H54 (cell line): Measurements from ENCODE around the gene PDPR.
"Not testable (repeated sequence)": the region's sequence is repeated elsewhere in the genome, so short reads cannot be mapped to it uniquely, and the experiment has no call there.

Experiments
- DNase-seq: peaks from one replicate; pipeline ENCODE4 v3.0.0; 2011; ENCODE audit warnings: low spot score, mixed read lengths; ENCODE audit not compliant: insufficient read length
- FAIRE-seq: peaks from 3 replicates; lab custom pipeline; 2011; peaks lifted over from hg19 to GRCh38; lab: Jason Lieb, UNC
- POLR2A ChIP-seq: IDR thresholded peaks from 2 replicates; pipeline ENCODE4 v1.6.1; 2011; ENCODE audit warnings: low read depth, mild to moderate bottlenecking, low read length

The PDPR gene

DNA sequence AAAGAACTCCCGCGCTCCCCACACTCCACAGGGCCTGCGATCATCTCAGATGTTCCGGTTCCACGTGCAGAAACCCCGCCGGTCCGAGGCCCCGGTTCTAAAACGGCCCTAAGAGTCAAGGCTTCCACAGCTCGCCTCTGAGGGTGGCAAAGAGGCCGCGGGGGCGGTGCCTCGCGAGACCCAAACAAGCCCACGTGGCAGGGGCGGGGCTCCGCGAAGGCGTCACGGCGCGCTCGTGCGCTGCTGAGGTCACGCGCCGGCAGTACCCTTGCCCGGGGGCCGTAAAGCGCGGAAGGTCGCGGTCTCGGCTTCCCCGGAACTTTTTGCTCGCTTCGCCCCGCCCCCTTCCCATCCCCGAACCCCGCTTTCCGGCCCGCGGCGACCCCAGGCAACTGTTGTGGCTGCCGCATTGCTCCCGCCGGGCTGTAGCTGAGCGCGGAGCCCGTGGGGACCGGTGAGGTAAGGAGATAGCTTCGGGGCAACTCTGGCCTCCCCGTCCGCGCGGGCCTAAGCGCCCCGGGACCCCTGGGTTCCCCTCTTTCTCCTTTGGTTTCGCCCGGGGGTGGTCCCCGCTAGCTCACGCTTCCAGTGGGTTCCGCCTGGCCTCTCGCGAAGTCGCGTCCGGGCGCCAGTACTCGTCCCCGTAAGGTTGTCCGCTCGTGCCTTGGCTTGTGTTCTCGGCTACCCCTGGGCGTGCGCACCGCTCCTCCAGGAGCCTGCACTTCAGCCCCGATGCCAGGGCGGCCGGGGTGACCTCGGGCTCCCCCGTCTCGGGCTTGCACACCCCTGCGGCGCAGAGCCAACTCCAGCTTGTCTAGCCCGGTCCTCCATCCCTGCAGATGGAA is at the start of gene PDPR:
Gene PDPR, plus strand, starts transcription at position 351 of the 845 bp plus-strand sequence. CDS start 6,161 bp downstream, outside the sequence.
- FAIRE-seq, result not testable (repeated sequence)
- peak; percentile 29 for DNase-seq

DNA sequence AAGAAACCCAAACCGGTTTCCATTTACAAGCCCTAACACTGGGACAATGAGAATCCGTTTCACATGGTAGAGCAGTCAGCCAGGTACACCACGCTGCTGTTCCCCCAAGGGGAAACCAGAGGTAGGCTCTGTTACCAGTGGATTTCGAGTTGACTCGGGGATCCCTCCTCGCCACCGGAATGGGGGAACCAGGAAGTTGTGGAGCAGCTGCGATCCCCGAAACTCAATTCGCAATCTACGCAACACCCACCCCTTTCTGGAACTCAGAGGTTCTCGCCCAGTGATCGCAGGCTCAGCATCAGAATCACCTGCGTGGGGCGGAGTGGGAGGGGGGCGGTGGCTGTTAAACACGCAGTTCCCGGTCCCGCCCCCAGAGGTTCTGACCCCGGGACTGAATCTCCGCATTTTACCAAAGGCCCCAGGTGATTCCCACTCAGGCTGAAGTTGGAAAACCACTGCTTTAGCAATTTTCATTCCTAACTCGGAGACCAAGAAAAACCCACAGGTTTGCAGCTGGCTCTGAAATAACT is 49.2 kb upstream of the PDPR start:
- FAIRE-seq, result not testable (repeated sequence)
- peak; percentile 1 for DNase-seq

GRCh38 chr16:70065376-70065745 is 48.8 kb upstream of the PDPR start:
- DNase-seq, FAIRE-seq: not testable (repeated sequence)

DNA sequence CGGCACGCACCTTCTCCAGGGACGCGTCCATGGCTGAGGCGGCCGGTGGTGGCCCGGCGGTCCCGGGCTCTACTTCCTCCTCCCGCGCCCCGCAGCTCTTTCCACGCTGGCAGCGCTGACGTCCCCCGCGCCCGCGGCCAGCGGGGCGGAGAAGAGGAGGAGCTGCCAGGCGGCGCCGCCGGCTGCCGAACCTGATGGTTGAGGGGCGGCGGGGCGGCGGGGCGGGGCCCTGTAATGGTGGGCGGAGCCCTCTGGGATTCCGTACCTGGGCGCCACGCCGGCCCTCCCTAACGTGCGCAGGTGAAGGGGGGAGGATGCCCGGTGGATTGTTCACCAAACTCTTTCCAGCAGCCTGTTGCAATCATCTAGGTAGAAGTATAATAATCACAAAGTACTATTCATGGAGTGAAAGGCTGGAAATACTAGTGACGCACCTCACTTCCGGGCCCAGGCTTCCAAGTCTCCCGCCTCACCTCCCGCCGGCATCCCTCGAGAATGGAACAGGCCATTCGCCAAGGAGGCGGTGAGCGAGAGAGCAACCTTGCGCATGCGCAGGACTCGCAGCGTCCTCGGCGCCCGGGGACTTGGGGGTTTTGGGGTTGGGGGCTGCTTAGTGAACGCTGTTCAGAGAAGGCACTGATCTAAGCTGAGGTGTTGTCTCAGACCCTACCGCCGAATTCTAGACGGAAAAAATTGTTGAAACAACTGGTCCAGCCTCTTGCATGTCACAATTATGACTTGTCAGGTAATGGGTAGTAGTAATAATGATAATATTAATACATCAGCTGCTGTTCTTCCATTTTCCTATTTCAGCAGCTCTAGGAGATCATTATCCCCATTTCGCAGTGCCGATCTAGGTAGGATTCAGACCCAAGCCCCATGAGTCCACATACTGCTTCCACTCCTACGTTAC is 48.1 kb upstream of the PDPR start:
- TF ChIP-seq POLR2A, result peak; percentile 60; the same call in 1 of the 2 replicates
- DNase-seq (peak; percentile 72), FAIRE-seq (peak; percentile 81)

- FAIRE-seq, DNase-seq: not testable (repeated sequence)
Measured at GRCh38 chr16:70066751-70067150, 47.4 kb upstream of the PDPR start.

- not testable (repeated sequence) for FAIRE-seq, DNase-seq
Measured at GRCh38 chr16:70079081-70079480, 35.1 kb upstream of the PDPR start.

- DNase-seq, result not testable (repeated sequence)
- peak; percentile 6 for FAIRE-seq
Measured at GRCh38 chr16:70081219-70081618, 32.9 kb upstream of the PDPR start.

- DNase-seq, FAIRE-seq: not testable (repeated sequence)
Measured at GRCh38 chr16:70083931-70084330, 30.2 kb upstream of the PDPR start.

DNA sequence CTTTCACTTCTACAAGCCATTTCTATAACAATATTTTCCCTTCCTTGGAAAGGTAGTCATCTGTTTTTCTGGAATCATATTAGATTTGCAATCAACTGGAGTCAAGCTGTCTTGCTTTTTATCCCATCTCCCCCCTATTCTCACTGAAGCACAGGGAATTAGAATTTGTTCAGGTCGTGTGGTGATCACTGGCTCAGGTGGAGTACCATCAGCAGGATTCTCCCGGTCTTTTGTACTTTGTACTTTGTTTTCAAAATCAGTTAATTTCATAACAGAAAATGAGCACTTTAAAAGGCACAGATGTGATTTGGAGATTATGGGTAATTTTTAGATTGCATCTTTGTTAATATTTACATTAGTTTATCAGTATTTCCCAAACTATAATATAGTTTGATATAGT is 26.0 kb upstream of the PDPR start:
- FAIRE-seq, result peak; percentile 43
- DNase-seq, result not testable (repeated sequence)

DNA sequence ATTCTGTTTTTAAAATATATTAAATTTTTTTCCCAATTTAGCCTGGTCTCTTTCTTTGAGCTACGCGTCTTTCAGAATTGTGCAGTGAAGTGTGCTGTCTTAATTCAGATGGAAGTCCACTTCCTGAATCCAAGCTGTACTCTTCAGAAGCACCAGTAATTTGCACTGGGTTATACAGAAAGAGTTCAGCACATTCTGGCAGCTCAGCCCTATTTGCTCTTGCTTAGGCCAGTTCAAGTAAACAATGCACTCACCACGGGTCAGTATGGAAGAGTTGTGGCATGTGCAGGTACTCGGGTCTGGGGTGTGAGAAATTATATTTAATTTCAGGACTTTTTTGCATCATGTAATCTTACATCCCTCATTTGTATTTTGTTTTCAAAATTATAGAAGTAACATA is 25.3 kb upstream of the PDPR start:
- FAIRE-seq, DNase-seq: not testable (repeated sequence)

DNA sequence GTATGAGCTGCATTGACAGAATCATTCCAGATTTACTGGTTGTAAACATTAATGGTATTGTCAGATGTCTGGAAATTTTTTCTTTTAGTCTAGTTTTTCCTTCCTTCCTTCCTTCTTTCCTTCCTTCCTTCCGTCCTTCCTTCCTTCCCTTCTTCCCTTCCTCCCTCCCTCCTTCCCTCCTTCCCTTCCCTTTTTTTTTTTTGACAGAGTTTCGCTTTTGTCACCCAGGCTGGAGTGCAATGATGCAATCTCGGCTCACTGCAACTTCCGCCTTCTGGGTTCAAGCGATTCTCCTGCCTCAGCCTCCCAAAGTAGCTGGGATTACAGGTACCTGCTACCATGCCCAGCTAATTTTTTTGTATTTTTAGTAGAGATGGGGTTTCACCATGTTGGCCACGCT is 24.8 kb upstream of the PDPR start:
- FAIRE-seq, DNase-seq: not testable (repeated sequence)

DNA sequence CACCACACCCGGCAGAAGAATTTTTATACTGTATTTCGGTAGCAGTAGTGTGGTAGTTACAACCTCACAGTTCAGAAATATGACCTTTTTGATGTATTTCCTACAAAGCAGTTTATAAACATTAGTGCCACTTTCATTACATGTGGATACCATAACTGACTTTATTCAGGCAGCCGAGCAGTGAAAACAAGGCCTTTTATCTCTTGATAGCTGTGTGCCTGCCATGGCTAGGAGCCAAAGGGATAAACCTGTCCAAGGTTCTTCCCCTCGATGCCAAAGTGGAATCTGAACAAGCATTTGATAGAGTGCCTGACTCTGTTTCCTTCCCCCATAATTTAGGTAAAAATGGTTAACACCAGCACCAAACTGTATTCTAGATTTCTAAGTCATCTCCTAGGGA is 23.0 kb upstream of the PDPR start:
- DNase-seq, FAIRE-seq: not testable (repeated sequence)

DNA sequence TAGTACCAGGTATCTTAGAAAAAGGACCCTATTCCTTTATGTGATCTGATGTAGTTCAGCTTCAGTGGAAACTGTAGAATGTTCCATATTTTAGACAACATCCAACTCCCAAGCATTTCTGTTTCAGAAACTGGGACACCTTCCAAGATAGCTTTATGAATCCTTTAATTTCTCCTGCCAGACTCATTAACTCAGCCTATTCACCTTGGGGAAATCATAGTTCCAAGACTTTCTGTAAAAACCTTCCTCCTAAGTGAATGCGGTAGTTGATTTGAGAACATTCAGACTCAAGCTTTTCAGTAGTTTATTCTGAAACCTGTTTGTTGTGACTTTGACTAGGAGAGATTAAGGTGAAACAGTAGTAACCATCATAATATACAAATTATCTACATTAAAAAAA is 20.0 kb upstream of the PDPR start:
- not testable (repeated sequence) for FAIRE-seq

DNA sequence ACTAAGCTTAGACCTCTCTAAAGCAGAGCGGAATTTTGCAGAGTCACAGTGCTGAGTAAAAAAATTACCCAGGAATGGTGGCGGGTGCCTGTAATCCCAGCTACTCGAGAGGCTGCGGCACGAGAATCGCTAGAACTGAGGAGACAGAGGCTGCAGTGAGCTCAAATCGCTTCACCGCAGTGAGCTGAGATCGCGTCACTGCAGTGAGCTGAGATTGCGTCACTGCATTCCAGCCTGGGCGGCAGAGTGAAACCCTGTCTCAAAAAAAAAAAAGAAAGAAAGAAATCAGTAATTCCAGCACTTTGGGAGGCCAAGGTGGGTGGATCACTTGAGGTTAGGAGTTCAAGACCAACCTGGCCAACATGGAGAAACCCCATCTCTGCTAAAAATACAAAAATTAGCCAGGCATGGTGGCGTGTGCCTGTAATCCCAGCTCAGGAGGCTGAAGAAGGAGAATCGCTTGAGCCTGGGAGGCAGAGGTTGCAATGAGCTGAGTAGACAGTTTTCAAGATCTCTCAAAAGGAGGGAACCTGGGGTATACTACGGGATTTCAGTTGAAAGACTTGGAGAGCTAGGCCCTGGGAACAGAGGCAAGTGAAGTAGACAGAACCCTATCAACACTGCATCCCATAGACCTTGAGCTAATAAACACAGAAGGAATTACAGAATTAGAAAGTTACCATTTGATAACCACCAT is 4.4 kb upstream of the PDPR start:
- not testable (repeated sequence) for FAIRE-seq, DNase-seq

More for the DNA sequence above, 20.0 kb upstream of the PDPR start:
- not testable (repeated sequence) for DNase-seq

DNA sequence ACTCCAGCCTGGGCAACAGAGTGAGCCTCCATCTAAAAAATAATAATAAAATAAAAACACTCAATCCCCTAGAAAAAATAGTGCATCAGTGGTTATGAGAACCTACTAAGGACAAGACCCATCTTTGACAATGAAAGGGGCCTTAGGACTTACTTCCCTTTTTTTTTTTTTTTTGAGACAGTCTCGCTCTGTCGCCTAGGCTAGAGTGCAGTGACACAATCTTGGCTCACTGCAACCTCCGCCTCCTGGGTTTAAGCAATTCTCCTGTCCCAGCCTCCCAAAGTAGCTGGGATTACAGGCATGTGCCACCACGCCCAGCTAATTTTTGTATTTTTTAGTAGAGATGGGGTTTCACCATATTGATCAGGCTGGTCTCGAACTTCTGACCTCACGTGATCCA is 2.0 kb upstream of the PDPR start:
- DNase-seq, FAIRE-seq: not testable (repeated sequence)

GRCh38 chr16:70113599-70113981 is 542 bp upstream of the PDPR start:
- not testable (repeated sequence) for DNase-seq, FAIRE-seq

DNA sequence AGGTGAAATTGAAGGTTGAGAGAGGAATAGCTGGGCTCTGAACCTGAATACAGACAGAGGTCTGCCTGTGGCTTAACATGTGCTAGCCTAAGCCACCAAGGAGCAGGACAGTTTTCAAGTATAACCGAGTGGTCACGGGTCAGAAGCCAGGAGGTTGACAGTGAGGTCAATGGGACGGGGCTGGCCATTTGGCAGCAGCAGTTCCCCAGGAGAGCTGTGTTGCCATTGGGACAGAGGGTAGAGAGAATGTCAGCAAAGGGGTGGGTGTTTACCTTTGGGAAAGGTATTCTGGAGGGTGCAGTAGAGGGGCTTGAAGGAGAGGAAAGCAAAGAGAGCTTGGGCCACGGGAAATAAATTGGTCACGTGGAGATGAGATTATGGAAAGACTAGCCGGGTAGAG is 4.2 kb downstream of the PDPR start:
- not testable (repeated sequence) for DNase-seq, FAIRE-seq

DNA sequence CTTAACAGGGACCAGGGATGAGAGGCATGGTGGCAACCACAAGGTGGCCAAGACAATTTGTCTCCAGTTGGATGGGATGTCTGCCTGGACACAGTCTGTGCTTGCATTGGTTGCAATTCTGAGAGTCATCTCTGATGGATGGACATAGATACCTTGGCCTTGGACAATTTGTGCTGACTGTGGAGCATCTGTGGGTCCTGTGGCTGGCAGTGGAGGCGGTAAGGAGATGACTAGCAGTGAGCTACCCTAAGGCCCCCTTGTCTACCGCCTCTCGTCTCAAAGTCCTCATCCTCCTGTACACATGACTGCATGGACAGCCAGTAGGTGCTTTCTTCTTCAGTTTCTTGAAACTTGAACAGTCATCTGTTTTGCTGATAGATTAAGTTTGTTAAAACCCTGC is 4.6 kb downstream of the PDPR start:
- not testable (repeated sequence) for FAIRE-seq, DNase-seq

DNA sequence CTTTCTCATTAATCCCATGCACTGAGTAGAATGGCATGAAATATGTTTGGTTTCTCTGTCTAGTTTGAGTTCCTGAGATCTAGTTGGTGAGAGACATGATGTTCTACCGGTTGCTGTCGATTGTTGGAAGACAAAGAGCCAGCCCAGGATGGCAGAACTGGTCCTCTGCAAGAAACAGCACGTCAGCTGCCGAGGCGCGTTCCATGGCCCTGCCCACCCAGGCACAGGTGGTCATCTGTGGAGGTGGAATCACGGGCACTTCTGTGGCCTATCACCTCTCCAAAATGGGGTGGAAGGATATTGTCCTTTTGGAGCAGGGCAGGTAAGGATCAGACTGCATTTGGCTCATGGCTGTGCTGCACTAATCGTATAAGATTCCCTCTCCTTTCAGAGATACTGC is 6.3 kb downstream of the PDPR start:
- FAIRE-seq, DNase-seq: not testable (repeated sequence)
